ENCODE results near the gene PRKACA.

The PRKACA gene

GRCh38 chr19:14145381-14145780, 27.8 kb upstream of the PRKACA start:
- Histone ChIP-seq H3K27me3 (replicated peaks; ENCODE audit: control insufficient read depth, insufficient read depth, low read length) (no peaks in the 10 kb centered on the region), H3K4me3 (replicated peaks; ENCODE audit: low read depth, low read length) (no peak overlapping the region), H3K36me3 (ENCODE audit: control insufficient read depth, insufficient read depth, low read length) (no peaks in the 10 kb centered on the region)
- DNase-seq (ENCODE audit: extremely low read depth, insufficient read length) = no peak
- no peak for TF ChIP-seq CTCF (IDR thresholded peaks at IDR 0.05; ENCODE audit: insufficient read depth, low read length, poor library complexity, severe bottlenecking)

DNA sequence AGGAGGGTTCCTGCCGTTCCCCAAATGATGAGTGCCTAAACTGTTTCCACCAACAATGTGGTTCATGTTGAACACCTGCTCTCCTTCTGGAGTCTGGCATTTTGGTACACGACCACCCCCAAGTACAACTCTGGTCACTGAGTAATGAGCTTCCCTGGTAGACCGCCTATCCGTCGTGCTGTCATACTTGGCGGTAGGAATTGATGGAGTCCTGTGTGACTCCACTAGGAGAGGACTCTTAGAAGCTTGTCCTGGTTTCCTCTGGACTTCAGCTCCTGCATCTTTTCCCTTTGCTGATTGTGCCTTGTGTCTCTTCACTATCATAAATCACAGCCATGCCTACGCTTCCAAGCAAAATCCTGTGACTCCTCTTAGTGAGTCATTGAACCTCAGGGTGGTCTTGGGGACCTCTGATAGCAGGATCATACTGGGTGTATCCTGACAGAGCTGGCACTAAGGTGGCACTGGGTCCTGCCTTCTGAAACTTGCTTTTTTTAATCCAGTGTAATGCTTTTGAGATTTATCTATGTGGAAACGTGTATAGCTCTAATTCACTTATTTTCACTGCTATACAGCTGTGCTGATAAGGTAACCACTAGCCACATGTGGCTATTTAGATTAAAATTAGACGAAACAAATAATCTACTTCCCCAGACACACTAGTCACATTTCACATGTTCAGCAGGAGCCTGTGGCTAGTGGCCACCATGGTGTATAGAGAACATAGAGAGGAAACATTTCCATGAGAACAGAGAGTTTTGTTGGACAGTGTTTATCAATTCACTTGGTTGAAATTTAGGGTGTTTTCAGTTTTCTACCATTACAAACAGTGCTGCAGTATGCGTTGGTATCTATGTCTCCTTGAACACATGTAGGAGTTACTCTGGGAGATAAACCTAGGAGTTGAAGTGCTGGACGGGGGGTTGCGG, 25.0 kb upstream of the PRKACA start:
- H3K27me3 ChIP-seq (replicated peaks; ENCODE audit: control insufficient read depth, insufficient read depth, low read length) = no peaks in the 10 kb centered on the region
- no peak overlapping the region for H3K4me3 ChIP-seq (replicated peaks; ENCODE audit: low read depth, low read length)
- H3K36me3 ChIP-seq (ENCODE audit: control insufficient read depth, insufficient read depth, low read length) = no peaks in the 10 kb centered on the region
- no peak for DNase-seq (ENCODE audit: extremely low read depth, insufficient read length)
- TF ChIP-seq CTCF (IDR thresholded peaks at IDR 0.05; ENCODE audit: insufficient read depth, low read length, poor library complexity, severe bottlenecking) = no peak

DNA sequence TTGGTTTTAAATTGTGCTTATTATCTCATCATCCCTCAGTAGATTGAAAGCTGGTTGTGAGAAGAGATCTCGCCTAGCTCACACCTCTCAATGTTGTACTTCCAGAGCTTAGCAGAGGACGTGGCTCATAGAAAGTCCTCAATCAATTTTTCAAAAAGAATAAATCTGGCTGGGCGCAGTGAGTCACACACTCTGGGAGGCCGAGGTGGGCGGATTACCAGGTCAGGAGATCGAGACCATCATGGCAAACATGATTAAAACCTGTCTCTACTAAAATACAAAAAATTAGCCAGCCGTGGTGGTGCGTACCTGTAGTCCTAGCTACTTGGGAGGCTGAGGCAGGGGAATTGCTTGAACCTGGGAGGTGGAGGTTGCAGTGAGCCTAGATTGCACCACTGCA, 23.5 kb upstream of the PRKACA start:
- DNase-seq (ENCODE audit: extremely low read depth, insufficient read length) = no peak
- TF ChIP-seq CTCF (IDR thresholded peaks at IDR 0.05; ENCODE audit: insufficient read depth, low read length, poor library complexity, severe bottlenecking) = no peak
- no peaks in the 10 kb centered on the region for H3K36me3 ChIP-seq (ENCODE audit: control insufficient read depth, insufficient read depth, low read length)
- H3K4me3 ChIP-seq (replicated peaks; ENCODE audit: low read depth, low read length) = no peak overlapping the region
- H3K27me3 ChIP-seq (replicated peaks; ENCODE audit: control insufficient read depth, insufficient read depth, low read length) = no peaks in the 10 kb centered on the region

DNA sequence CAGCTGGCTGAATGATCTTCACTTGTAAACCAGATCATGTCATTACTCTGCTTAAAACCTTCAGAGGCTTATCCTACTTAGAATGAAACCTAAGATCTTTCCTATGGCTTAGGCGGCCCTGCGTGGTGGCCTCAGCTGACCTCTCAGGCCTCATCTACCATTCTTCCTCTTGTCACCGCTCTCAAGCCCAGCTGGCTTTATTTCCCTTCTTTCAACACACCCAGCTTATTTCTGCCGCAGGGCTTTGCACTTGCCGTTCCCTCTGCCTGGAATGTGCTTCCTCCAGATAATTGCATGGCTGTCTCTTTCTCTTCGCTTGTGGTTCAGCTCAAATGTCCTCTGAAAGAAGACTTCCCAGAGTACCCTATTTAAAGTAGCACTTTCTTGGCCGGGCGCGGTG, 22.4 kb upstream of the PRKACA start:
- DNase-seq (ENCODE audit: extremely low read depth, insufficient read length) = no peak
- H3K4me3 ChIP-seq (replicated peaks; ENCODE audit: low read depth, low read length) = no peak overlapping the region
- no peaks in the 10 kb centered on the region for H3K27me3 ChIP-seq (replicated peaks; ENCODE audit: control insufficient read depth, insufficient read depth, low read length)
- no peaks in the 10 kb centered on the region for H3K36me3 ChIP-seq (ENCODE audit: control insufficient read depth, insufficient read depth, low read length)
- no peak for TF ChIP-seq CTCF (IDR thresholded peaks at IDR 0.05; ENCODE audit: insufficient read depth, low read length, poor library complexity, severe bottlenecking)

DNA sequence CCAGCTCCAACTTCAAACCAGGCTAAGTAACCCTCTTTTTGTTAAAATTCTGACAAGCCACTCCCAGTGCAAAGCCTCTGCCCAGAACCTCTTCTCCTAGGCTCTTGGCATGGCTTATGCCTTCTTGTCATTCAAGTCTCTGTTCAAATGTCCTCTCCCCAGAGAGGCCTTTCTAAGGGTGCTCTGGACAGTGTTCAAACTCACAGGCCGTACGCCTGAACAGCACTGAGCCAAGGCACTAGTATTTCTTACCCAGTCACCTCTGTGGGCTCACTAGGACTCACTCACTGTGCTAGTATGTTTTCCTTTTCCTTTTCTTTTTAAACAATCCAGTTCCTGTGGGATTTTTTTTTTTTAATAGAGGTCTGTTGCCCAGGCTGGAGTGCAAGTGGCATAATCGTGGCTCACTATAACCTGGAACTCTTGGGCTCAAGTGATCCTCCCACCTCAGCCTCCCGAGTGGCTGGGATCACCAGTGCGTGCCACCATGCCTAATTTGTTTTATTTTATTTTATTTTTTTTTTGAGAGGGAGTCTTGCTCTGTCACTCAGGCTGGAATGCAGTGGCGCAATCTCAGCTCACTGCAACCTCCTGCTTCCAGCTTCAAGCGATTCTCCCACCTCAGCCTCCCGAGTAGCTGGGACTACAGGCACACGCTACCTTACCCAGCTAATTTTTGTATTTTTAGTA, 21.2 kb upstream of the PRKACA start:
- TF ChIP-seq CTCF (IDR thresholded peaks at IDR 0.05; ENCODE audit: insufficient read depth, low read length, poor library complexity, severe bottlenecking) = no peak
- no peak for DNase-seq (ENCODE audit: extremely low read depth, insufficient read length)
- Histone ChIP-seq H3K27me3 (replicated peaks; ENCODE audit: control insufficient read depth, insufficient read depth, low read length) (no peaks in the 10 kb centered on the region), H3K36me3 (ENCODE audit: control insufficient read depth, insufficient read depth, low read length) (no peaks in the 10 kb centered on the region), H3K4me3 (replicated peaks; ENCODE audit: low read depth, low read length) (no peak overlapping the region)
